Activated CD4-positive, alpha-beta T cell treated with anti-CD3 and anti-CD28 coated beads, Interleukin-2, amount 50 U/mL, for 48 hours (primary cell): ENCODE measurements around the gene PHYKPL.
"Not testable (repeated sequence)": the region's sequence is repeated elsewhere in the genome, so short reads cannot be mapped to it uniquely, and the experiment has no call there.

Source experiments
- DNase-seq, 2 experiments: peaks; one replicate each; pipeline ENCODE4 v3.0.0-alpha.2; 2020

PHYKPL gene

GRCh38 chr5:178238711-178239592 lies 6.3 kb upstream of the PHYKPL start:
- DNase-seq: no peak

- DNase-seq: no peak
Measured at GRCh38 chr5:178238313-178238635, 5.7 kb upstream of the PHYKPL start.

GRCh38 chr5:178237431-178238312 lies 5.1 kb upstream of the PHYKPL start:
- DNase-seq: no peak

- DNase-seq: no peak
Measured at GRCh38 chr5:178236679-178237078, 4.1 kb upstream of the PHYKPL start.

- no peak for DNase-seq
Measured at GRCh38 chr5:178236126-178236525, 3.5 kb upstream of the PHYKPL start.

GRCh38 chr5:178235588-178235974 lies 3.0 kb upstream of the PHYKPL start:
- DNase-seq: no peak

- DNase-seq: peak; percentile 83 to 88
Measured at GRCh38 chr5:178234750-178235587, 2.4 kb upstream of the PHYKPL start.

GRCh38 chr5:178234121-178234749 lies 1.6 kb upstream of the PHYKPL start:
- no peak for DNase-seq

- DNase-seq: no peak
Measured at GRCh38 chr5:178232920-178233429, 373 bp upstream of the PHYKPL start.

GRCh38 chr5:178231539-178232123 lies 971 bp downstream of the PHYKPL start:
- no peak for DNase-seq

- DNase-seq: no peak
Measured at GRCh38 chr5:178230879-178231538, 1.6 kb downstream of the PHYKPL start.

- no peak for DNase-seq
Measured at GRCh38 chr5:178229861-178230260, 2.7 kb downstream of the PHYKPL start.

GRCh38 chr5:178229111-178229510 lies 3.5 kb downstream of the PHYKPL start:
- DNase-seq: not testable (repeated sequence)

GRCh38 chr5:178228609-178229008 lies 4.0 kb downstream of the PHYKPL start:
- no peak for DNase-seq

GRCh38 chr5:178227929-178228328 lies 4.7 kb downstream of the PHYKPL start:
- DNase-seq: no peak

GRCh38 chr5:178227138-178227659 lies 5.4 kb downstream of the PHYKPL start:
- DNase-seq: no peak

- no peak for DNase-seq
Measured at GRCh38 chr5:178225174-178225573, 7.4 kb downstream of the PHYKPL start.

GRCh38 chr5:178224403-178224802 lies 8.2 kb downstream of the PHYKPL start:
- no peak for DNase-seq

- DNase-seq: no peak
Measured at GRCh38 chr5:178223828-178224335, 8.7 kb downstream of the PHYKPL start.

GRCh38 chr5:178223196-178223773 lies 9.3 kb downstream of the PHYKPL start:
- DNase-seq: no peak
